Colon (tissue), 2 donors: ENCODE measurements around the gene PARD3B.

ENCODE experiments used
- FAIRE-seq: peaks from 2 replicates; lab custom pipeline; 2012; peaks lifted over from hg19 to GRCh38; lab: Jason Lieb, UNC
- donor health status: control.
- donor health status: control.

Gene PARD3B

GRCh38 chr2:204655101-204655500, 109.8 kb downstream of the PARD3B start:
- FAIRE-seq, result no peak

- FAIRE-seq, result no peak
These were observed 110.4 kb downstream of the PARD3B start for GRCh38 chr2:204655626-204656025.

DNA sequence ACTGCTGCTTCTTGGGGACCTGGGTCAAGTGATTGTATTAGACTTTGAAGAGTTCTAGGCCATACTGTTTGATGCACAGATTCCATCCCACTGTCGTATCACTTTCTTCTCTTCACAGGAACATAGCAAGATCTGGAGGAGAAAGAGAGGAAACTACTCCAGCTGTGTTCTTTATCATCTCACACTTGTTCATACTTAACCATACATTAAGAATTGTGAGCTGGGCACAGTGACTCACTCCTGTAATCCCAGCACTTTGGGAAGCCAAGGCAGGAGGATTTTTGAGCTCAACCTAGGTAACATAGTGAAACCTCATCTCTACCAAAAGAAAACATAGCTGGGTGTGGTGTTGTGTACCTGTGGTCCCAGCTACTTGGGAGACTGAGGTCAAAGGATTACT, 111.7 kb downstream of the PARD3B start:
- FAIRE-seq, result no peak

DNA sequence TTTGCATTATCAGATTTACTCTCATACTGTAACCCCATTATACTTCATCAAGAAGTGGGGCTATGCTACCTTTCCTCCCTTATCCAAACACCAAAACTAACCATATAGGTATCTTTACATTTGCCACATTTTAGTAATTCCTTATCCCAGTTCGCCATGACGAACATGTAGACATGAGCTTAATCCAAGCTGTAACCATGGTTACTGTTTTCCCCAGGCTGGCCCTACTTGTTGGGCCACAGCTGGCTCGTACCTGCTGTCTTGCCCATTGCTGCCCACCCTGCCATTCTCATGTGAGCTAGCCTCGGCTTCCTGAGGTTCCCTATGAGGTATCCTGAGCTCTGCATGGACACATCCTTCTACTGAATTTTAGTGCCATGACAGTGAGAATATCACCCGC, 117.7 kb downstream of the PARD3B start:
- no peak for FAIRE-seq

DNA sequence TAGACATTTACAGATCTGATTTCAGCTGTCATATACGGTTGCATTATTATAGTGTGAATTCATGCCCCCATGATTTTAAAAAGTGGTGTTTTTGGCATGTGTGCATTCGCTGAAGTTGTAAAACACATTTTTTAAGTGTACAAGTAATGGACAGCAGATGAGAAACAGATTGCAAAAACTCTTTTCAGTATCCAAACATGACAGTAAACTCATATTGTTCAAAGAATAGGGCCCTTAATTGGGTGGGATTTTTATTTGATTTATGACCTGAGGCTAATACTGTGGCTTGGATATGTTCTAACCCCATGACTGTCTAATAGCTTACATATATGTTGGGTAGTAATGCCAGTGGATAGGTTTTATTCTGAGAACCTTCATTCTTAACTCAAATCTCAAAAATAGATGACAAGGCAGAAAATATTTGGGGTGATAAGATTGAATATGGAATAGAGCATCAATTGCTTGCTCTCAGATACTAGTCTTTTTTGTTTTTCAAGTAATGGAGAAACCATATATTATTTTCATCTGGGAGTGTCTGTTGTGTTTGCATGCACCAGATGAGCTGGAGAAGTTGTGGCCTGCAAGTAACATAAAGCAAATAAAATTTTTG, 118.6 kb downstream of the PARD3B start:
- no peak for FAIRE-seq

DNA sequence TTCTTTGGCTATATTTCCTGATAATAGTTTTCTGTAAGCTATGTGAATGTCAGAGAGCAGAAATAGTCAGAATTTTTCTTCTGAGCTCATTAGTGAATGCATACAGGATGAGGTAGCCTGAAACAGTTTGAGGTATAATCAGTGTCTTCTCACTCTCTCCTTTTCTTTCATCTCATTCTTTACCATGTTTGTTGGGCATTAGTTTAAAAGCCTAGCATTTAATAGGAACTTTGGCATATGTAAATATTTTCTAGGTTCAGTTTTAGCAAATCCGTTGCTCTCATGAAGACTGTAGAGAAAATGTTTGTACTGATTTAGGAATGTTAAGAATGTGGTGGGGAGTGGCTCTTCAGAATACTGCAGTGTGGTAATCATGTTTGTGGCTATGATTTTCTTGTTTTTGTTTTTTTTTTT, 119.4 kb downstream of the PARD3B start:
- FAIRE-seq, result no peak

DNA sequence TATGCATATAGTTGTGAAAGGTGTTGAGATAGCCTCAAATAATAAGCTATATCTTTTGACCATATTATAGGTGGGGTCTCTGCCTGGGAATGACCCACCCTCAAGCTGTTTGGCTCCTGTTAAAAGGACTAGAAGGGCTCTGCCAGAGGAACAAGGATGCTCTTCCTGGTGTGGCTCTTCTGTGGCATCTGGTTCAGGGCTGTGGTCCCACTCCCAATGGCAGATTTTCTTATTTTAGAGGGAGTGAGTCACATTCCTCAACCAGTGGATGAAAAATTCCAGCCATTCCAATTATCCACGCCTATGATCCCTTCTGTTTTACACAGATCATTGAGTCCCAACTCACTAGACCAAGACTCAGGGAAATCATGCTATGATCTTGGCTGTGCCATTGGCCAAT, 119.9 kb downstream of the PARD3B start:
- FAIRE-seq, result no peak

GRCh38 chr2:204665771-204666170, 120.5 kb downstream of the PARD3B start:
- no peak for FAIRE-seq

DNA sequence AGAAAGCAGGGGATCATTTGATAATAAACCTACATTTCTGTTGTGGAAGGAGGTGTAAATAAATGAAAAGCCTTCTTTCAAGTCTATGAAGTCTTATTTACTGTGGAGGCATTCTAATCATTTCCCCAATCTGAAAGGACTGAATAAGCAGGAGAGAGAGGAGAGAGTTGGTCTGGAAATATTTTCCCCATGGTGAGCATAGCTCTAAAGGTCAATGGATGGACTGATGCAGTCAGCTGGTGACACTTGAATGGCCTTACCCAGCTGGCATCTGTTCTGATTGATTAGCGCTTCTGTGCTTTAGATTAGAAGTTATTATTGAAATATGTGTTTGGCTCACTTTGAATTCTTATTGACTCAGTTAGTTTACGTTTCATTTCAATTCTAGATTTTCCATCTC, 122.7 kb downstream of the PARD3B start:
- FAIRE-seq, result no peak

GRCh38 chr2:204669382-204669781, 124.1 kb downstream of the PARD3B start:
- FAIRE-seq, result peak; percentile 24

GRCh38 chr2:204670124-204670523, 124.8 kb downstream of the PARD3B start:
- no peak for FAIRE-seq

- FAIRE-seq, result no peak
These were observed 125.5 kb downstream of the PARD3B start for GRCh38 chr2:204670756-204671155.

GRCh38 chr2:204672772-204673171, 127.5 kb downstream of the PARD3B start:
- FAIRE-seq, result no peak

DNA sequence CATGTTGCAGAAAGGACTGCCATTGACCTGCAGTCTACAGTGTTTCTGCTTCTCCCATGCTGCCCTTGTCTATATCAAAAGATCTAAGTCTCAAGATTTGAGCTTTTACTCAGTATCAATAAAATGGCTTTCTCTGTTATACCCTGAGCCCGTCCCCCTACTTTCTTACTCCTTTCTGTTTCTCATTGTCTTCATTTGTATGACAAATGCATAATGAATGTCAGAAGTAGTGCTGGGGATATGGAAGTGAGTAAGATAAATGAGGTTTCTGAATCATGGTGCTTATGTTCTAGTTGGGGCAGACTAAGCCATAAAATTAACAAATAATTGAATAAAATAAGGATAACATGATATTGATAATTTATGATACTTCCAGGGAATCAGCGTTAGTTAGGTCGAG, 128.6 kb downstream of the PARD3B start:
- FAIRE-seq, result no peak

GRCh38 chr2:204678031-204678430, 132.8 kb downstream of the PARD3B start:
- no peak for FAIRE-seq

- FAIRE-seq, result no peak
These were observed 135.3 kb downstream of the PARD3B start for GRCh38 chr2:204680576-204680975.

- no peak for FAIRE-seq
These were observed 136.1 kb downstream of the PARD3B start for GRCh38 chr2:204681412-204681811.

- no peak for FAIRE-seq
These were observed 138.1 kb downstream of the PARD3B start for GRCh38 chr2:204683384-204683783.

- FAIRE-seq, result no peak
These were observed 141.1 kb downstream of the PARD3B start for GRCh38 chr2:204686406-204686805.

- no peak for FAIRE-seq
These were observed 142.5 kb downstream of the PARD3B start for GRCh38 chr2:204687776-204688175.

- peak; percentile 77 for FAIRE-seq
These were observed 146.7 kb downstream of the PARD3B start for GRCh38 chr2:204691911-204692510.

DNA sequence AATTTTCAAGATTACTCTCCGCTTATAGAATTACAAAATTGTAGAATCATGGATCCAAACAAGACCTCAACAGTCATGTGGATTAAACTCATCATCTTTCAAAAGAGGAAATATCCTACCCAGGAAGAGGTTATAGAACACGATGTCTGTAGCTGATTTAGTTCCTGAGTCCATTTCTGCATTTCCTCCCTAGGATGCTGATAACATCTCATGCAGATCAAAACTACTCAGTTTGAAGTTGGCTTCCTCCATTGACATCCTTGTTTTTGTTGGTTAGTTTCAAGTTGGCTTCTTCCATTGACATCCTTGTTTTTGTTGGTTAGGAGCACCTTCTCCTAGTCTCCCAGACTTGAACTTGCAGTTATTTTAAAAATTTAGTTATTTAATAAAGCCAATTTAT, 147.5 kb downstream of the PARD3B start:
- FAIRE-seq, result no peak

DNA sequence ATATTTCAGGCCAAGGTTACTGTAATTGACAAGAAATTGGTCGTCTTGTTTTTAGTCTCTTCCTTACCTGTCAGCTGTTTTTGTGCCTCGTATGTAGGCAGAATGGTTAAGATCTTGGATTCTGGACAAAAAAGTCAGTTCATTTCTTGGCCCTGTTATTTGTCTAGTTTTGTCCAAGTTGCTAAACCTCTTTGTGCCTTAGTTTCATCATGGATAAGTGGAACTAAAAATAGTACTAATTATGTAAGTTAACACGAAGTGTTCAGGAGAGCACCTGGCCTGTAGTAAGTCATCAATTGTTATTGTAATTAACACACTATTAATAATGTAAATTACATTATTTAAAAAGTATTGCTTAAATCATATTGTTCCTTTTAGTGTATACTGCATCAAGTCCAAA, 148.0 kb downstream of the PARD3B start:
- no peak for FAIRE-seq

DNA sequence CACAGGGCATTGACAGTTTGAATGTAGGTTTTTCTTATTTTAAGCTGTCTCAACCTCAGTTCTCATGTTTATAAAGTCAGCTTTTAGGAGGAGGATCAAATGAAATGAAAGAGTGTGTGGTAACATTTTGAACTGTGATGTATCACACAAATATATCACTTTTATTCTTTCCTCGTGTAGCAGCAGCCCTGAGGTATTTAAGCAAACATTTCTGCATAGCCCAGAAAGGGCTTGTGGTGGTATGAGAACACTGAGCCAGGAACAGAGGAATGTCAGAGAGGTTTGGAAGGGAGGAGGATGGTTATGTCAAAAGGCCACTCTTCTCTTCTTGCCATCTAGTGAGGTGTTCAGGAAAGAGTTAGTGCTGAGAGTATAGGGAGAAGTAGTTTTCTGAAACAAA, 150.2 kb downstream of the PARD3B start:
- no peak for FAIRE-seq
